ENCODE data around the gene MSH5. TPM values are rescaled to one million over a fixed set of nuclear protein-coding genes. Genes with fewer than 3 reads are reported as not detected.

The MSH5 gene
- total and polyA plus RNA-seq, 7 donors, result 1.4 to 3.0 (median 1.8) TPM

GRCh38 chr6:31737991-31738979, 1.5 kb upstream of the MSH5 start:
- 44 to 50% (median 46%) methylated on average over 6 of the region's 6 CpGs for WGBS, 3 donors
- H3K36me3 ChIP-seq (ENCODE audit: insufficient read depth in 1 of 2, low read depth in 1 of 2), result peaks cover 0 to 8% of the 10 kb centered on the region in 2 donors
- intact Hi-C loops (cut with DNase I), result loop anchor here in 1 of 2 donors (5.0 kb wide), 1 partner anchor 71 kb away; the partner anchor contains the start of genes CSNK2B and LY6G5B
- no peak for DNase-seq
- peak overlapping the region; percentile 74 for H3K27ac ChIP-seq
- peaks cover 21% of the 10 kb centered on the region for H3K4me1 ChIP-seq
- peaks cover 0 to 11% (median 0%) of the 10 kb centered on the region in 3 donors for H3K27me3 ChIP-seq (ENCODE audit: insufficient read depth in 3 of 3, low read length in 2 of 3)
- TF ChIP-seq CTCF (IDR thresholded peaks at IDR 0.05), result no peak
- no peak for ATAC-seq
- no peaks in the 10 kb centered on the region for H3K9me3 ChIP-seq
- no peak overlapping the region for H3K4me3 ChIP-seq

DNA sequence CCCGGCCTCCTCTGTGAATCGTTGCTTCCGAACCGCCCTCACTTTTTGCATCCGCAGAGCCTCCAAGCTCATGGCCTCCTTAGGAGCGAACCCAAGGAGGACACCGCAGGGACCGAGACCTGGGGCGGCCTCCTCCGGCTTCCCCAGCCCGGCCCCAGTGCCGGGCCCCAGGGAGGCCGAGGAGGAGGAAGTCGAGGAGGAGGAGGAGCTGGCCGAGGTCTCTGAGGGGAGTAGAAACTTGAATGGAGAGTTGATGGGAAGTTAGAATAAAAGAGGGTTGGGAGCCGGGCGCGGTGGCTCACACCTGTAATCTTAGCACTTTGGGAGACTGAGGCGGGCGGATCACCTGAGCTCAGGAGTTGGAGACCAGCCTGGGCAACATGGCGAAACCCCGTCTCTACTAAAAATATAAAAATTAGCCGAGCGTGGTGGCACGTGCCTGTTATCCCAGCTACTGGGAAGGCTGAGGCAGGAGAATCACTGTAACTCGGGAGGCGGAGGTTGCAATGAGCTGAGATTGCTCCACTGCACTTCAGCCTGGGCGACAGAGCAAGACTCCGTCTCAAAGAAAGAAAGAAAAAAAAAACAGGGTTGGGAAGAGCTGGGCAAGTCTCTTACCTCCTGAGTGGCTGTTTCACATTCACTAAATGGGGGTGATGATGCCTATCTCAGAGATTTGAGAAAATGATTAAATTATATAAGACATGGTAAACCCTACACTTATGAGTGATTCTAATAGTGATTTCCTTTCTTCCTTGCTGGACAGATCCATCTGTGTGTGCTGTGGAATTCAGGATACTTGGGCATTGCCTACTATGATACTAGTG, 805 bp downstream of the MSH5 start:
- TF ChIP-seq CTCF (IDR thresholded peaks at IDR 0.05), result no peak
- H3K36me3 ChIP-seq (ENCODE audit: insufficient read depth in 1 of 2, low read depth in 1 of 2), result no peaks in the 10 kb centered on the region
- peak overlapping the region; percentile 74 for H3K4me3 ChIP-seq
- H3K9me3 ChIP-seq, result no peaks in the 10 kb centered on the region
- intact Hi-C loops (cut with DNase I), result no loop called here
- 20 to 22% (median 22%) methylated on average over 28 to 29 of the region's 29 CpGs for WGBS, 3 donors
- ATAC-seq (no peak), DNase-seq (no peak)
- H3K27me3 ChIP-seq (ENCODE audit: insufficient read depth in 3 of 3, low read length in 2 of 3), result no peaks in the 10 kb centered on the region
- no peak overlapping the region for H3K27ac ChIP-seq
- peaks cover 14% of the 10 kb centered on the region for H3K4me1 ChIP-seq

DNA sequence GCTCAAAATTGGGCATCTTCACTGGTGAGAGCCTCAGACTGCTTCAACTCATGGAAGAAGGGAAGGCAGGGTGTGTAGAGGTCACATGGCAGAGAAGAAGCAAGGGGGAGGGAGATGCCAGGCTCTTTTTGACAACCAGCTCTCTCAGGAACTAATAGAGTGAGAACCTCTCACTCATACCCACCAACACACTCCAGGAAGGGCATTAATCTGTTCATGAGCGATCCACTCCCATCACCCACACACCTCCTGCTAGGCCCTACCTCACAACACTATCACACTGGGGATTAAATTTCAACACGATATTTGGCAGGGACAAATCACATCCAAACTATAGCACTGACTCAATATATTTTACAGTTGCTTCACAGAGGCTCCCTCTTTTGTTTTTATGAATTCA, 2.0 kb downstream of the MSH5 start:
- peaks cover 9% of the 10 kb centered on the region for H3K4me1 ChIP-seq
- no peak overlapping the region for H3K4me3 ChIP-seq
- ATAC-seq (no peak), DNase-seq (no peak)
- no peak for TF ChIP-seq CTCF (IDR thresholded peaks at IDR 0.05)
- no peaks in the 10 kb centered on the region for H3K27me3 ChIP-seq (ENCODE audit: insufficient read depth in 3 of 3, low read length in 2 of 3)
- 69 to 85% (median 73%) methylated on average over 2 of the region's 2 CpGs for WGBS, 3 donors
- H3K9me3 ChIP-seq, result no peaks in the 10 kb centered on the region
- no peak overlapping the region for H3K27ac ChIP-seq
- H3K36me3 ChIP-seq (ENCODE audit: insufficient read depth in 1 of 2, low read depth in 1 of 2), result no peaks in the 10 kb centered on the region
- intact Hi-C loops (cut with DNase I), result no loop called here

GRCh38 chr6:31742894-31743293, 3.1 kb downstream of the MSH5 start:
- no peak for TF ChIP-seq CTCF (IDR thresholded peaks at IDR 0.05)
- Histone ChIP-seq H3K36me3 (ENCODE audit: insufficient read depth in 1 of 2, low read depth in 1 of 2) (no peaks in the 10 kb centered on the region), H3K4me3 (no peak overlapping the region), H3K27me3 (ENCODE audit: insufficient read depth in 3 of 3, low read length in 2 of 3) (no peaks in the 10 kb centered on the region), H3K4me1 (peaks cover 4% of the 10 kb centered on the region), H3K27ac (no peak overlapping the region), H3K9me3 (no peaks in the 10 kb centered on the region)
- no peak for ATAC-seq
- no peak for DNase-seq
- 85 to 91% (median 86%) methylated on average over 3 of the region's 3 CpGs for WGBS, 3 donors
- intact Hi-C loops (cut with DNase I), result no loop called here

Data from psoas muscle (tissue), 8 donors.